ENCODE data around the gene DDIT4.
A peak's percentile ranks its signal among the peaks of the same experiment; 100 is the strongest.
"Not testable (repeated sequence)": the region's sequence is repeated elsewhere in the genome, so short reads cannot be mapped to it uniquely, and the experiment has no call there.

Gene DDIT4

DNA sequence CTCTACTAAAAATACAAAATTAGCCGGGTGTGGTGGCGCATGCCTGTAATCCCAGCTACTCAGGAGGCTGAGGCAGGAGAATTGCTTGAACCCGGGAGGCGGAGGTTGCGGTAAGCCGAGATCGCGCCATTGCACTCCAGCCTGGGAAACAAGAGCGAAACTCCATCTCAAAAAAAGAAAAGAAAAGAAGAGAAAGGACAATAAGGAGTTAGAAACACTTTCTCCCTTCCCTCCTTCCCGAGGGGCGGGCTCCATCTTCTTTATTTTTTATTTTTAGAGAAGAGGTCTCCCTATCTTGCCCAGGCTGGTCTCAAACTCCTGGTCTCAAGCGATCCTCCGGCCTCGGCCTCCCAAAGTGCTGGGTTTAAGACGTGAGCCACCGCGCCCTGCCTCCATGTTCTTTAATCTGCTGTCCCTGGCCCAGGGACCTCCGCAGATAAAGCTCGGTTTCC is 23.1 kb downstream of the DDIT4 start:
- DNase-seq: not testable (repeated sequence)

DNA sequence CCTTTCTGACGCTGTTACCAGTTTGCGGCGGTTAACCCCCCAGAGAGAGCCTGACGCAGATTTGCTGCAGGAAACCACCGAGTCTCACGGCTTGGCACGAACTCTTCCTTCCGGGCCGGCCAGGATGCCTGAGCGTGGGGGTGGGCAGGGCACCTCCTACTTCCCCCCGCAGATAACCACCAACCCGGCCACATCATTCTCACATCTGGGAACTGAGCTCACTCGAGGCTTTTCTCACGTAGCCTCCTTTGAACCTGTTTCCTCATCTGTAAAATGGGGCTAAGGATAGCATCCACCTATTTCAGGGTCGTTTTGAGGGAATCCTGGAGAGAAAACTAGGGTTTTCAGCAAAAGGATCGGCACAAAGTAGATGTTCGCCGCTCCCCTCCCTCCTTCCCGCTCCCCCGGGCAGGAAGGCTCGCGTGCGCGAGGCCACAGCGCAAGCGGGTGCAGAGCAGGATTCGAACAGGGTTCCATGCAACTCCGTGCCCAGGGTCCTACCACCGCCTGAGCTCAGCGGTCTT is 23.6 kb downstream of the DDIT4 start:
- DNase-seq: peak; percentile 99

DNA sequence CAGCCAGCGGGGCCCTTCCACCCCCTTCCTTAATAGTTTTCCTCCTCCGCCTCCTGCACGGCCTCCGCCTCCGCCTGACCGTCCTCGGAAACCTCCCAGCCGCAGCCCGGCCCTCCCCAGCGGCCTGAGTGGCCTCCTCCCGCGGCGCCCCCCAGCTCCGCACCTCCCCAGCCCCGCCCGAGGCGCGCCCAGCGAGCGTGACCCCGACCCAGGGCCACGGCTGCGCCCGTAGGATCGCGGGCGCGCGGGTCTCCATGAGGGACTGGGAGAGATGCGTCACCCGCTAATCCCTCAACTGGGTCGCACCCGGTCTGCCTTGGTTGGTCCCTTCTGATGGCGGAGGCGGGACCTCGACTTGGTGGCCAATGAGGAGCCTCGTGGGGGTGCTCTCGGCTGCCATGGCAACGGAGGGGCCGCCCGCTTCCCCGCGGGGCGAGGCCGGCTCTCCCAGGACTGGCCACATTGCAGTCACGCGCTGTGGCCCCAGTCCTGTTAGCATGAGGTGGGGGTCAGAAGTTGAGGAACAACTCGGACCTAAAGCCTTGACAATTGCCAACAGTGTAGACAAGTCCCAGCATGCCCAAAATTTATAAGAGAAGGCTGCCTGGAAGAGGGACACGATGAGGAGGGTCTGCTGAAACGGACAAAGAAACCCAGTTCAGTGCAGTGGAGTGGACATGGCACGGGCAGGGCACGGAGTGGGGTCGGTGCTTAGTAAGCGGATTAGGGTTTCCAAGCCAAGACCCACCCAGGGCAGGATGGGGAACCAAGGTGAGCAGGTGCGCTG is 24.3 kb downstream of the DDIT4 start:
- peak; percentile 98 for DNase-seq

DNA sequence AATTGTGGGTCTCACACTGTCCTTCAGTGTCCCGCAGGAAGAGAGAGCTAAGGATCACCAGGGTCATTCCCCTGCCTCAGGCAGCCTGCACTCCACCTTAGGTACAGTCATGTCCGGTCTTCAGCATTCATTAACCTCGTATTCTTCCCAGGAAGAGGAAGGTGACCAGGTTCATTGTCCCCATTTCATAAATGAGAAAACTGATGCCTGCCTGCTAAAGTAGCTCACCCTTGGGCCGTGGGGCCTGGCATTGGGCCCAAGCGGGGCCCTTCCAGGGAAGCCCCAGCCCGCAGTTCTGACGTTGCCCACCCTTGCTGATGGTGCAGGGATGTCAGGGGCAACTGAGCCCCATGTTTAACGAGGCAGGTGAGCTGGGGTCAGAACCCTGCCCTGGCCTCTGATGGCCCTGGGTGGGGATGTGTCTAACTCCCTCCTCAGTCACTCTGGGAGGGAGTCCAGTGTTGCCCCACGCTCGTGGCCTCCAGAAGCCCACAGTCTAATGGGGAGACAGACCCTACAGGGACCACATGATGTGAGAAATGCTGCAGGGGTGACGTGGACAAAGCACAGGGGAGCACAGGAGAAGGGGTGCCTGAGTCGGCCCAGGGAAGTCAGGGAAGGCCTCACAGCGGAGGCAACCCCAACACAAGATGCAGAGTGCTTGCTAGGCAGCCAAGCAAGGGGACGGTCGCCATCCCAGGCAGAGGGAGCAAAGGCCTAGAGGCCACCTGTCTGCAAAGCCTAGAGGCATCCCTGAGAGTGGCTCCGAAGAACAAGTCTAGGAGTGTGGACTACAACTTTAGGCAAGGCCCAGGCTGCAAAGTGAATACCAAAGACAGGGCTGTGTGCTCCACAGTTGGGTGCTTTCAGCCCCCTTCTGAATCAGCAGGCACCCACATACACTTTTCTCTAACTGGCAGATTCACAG is 25.1 kb downstream of the DDIT4 start:
- no peak for DNase-seq

DNA sequence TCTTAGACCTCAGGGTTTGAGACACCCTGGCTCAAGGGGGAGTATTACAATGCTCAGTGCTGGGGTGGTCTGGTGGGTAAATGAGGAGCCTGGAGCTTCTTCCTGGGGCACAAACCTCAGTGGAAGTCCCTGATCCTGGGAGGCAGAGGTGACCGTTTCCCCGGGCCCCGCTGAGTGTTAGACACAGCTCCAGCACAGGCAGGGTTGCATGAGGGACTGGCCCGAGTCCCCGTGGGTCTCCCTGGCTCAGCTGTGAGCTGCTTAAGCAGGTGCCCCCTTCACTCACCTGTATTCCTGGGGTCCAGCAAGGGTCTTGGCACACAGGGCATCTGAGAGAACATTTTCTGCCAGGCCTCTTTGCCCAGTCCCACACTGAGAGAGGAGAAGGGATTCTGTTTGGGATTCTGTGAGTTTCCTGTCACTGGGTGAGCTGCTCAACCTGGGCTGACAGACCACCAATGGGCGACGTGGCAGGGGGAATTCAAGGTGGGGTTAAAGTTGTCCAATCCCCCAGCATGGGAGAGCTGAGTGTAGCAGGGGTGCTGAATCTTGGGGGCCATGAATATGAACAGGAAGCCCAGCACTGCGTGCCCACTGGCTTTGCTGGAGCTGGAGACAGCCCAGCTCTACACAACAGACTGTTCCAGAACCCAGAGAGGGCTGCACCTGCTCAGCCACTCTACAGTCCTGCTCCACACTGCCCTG is 29.9 kb downstream of the DDIT4 start:
- DNase-seq: no peak

DNA sequence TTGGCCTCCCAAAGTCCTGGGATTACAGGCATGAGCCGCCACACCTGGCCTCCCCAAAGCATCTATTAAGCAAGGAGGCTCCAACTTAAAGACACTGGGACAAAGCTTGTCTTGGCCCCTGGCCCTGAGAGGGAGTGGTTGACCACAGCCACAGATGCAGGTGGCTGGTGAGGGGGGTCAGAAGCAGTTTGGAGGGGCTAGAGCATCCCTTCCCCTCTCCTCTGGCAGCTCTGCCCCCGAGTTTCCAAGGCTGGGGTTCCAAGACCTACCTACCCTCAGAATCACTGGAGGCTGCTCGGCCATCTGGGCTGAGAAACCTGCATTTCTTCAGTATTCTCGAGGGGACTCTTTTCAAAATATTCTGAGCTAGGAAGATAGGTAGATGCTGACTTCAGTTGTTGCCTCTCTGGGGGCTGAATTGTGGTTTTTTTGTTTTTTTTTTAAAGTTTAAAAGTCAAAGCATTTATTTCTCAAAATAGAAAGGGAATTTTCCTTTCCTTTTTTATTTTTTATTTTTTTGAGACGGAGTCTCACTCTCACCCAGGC is 32.6 kb downstream of the DDIT4 start:
- DNase-seq: no peak

DNA sequence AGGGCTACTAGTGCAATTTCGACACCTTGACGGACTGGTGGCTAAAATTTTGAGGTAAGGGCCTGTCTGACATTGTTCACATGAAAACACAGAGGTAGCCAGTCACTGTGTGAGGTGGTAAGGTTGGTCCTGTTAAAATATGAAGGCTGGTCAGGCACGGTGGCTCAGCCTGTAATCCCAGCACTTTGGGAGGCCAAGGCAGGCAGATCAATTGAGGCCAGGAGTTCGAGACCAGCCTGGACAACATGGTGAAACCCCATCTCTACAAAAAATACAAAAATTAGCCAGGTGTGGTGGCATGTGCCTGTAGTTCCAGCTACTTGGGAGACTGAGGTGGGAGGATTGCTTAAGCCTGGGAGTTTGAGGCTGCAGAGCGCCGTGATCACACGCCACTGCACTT is 34.0 kb downstream of the DDIT4 start:
- DNase-seq: not testable (repeated sequence)

DNA sequence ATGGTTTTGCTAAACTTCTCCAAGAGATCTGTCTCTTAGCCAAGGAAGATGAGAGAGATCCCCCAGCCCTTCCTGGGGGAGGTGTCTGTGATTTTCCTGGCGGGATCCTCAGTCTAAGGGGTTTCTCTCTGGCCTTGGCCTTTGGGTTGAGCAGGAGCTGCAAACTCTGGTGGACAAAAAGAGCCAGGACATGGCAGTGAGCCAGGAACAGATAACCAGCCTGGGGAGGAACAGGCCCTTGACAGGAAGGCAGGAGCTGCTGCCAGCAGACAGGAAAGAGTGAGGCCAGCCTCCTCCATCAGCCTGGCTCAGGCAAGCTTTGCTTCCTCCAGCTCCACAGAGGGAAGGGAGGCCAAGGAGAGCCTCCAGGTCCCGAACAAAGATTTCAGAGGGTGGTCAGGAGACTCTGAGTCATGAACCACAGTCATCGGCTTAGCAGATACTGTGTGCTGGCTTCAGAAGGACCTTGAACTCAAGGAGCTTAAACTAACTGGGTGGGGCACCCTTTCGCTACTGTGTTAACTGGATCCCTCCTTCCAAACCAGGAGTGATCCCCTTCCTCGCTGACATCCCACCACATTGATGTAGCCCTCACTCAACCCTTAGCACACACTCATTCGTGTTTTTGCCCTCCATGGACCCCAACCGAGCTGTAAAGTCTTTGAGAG is 34.7 kb downstream of the DDIT4 start:
- DNase-seq: peak; percentile 48

DNA sequence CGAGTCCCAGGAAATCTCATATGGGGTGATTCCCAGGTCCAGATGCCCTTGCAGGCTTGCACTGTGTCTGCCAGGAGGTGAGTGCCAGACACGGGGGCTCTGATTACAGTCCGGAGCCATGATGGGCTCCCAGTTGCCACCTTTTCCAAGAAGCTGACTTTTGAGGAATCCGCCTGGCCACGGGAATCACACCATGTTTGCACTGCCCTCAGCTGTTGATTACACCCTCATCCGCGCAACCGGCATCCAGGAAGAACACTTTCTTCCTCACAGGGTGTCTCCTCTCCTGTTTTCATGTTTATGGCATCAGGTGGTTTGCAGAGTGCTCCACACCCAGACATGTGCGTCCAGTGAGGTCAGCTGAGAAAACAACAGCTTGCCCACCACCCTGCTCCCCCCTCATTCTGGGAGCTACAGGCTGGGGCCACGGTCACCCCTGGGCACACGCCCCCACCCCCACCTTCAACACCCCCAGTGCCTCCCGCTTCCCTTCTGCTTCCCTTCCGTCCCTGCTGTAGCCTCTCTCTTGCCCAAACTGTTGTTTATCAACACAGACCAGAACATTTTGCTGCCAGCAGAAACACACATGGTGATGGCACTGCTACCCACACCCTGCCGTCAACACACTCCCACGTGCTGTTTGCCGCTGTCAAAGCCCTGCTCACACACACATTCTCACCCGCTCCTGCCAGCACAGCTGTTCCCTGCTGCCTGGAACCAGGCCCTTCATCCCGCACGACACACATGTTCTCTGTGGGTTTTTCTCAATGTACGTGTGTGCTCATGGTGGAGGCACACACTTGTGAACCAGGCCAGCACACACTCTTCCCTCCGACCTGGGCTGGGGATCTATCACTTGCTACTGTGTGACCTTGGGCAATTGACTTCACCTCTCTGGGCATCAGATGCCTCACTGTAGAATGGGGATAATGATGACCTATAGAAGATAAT is 35.8 kb downstream of the DDIT4 start:
- no peak for DNase-seq

DNA sequence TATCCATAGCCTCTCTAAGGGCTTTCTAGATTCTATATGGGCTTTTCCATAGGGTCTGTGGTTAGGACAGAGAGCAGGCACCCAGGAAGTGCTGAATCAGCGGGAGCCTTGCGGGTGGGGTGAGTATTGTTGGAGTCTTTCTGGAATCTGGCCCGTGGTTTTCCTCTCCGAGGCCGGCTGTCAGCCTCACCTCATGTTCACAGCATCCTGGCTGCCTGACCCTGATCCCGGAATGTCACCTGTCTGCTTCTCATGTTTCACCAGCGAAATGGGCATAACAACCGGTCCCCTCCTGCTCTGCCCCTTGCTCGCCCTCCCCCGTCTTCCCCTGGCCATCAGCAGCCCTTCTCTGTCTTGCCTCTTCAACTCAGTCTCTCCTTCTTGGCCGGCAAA is 36.5 kb downstream of the DDIT4 start:
- no peak for DNase-seq

DNA sequence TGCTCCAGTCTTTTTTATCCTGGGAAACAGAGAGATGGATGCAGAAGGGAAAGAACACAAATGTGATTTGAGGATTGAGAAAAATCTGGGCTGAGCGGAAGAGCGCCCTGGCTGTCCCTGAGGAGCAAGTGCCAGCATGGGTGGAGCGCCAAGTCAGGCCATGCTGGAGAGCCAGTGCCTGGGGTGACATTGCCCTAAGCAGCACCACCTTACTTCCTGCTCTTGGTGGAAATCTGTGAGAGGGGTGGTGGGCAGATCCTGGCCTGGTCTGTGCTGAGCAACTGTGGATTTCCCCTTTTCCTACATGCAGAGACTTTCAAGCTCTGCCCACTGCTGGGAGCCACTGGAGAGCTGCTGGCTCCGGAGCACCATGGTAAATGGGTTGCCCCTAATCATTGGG is 36.9 kb downstream of the DDIT4 start:
- DNase-seq: no peak

DNA sequence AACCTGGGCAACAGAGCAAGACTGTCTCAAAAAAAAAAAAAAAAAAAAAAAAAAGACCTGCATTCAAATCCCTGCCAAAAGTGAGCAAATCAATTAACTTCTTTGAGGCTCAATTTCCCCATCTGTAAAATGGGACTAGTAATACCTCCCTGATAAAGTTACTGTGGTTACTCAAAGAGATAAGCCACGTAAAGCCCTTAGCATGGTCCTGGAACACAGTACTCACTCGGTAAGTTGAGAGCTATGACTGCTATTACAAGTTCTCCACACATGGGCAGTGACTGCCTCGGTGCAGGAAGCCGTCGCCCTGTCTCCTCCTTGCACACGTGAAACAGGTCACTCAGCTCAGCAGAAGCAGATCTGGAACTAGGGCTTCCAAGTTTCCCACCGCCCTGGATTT is 37.9 kb downstream of the DDIT4 start:
- peak; percentile 59 for DNase-seq

DNA sequence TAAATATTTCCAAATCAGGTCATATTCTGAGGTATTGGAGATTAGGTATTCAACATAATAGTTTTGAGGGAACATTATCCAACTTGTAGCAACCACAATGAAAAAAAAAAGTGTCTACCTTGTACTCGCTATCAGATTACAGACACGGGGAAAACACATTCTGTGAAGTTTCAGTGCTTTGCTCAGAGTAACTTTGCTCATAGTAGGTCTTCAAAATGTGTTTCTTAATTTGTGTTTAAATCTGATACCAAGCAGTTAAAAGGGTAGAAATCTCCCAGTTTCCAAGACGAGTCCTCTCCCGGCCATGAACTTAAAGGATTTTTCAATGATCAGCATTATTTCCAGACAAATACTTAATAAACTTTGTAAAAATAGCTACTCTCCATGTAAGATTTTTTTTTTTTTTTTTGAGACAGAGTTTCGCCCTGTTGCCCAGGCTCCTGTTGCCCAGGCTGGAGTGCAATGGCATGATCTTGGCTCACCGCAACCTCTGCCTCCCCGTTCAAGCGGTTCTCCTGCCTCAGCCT is 39.2 kb downstream of the DDIT4 start:
- no peak for DNase-seq

DNA sequence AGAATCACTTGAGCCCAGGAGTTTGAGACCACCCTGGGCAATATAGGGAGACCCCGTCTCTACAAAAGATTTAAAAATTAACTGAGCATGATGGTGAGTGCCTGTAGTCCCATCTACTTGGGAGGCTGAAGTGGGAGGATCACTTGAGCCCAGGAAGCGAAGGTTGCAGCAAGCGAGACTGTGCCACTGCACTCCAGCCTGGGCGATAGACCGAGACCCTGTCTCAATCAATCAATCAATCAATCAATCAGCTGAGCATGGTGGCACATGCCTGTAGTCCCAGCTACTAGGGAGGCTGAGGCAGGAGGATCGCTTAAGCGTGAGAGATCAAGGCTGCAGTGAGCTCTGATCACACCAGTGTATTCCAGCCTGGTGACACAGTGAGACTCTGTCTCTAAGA is 40.5 kb downstream of the DDIT4 start:
- DNase-seq: no peak

DNA sequence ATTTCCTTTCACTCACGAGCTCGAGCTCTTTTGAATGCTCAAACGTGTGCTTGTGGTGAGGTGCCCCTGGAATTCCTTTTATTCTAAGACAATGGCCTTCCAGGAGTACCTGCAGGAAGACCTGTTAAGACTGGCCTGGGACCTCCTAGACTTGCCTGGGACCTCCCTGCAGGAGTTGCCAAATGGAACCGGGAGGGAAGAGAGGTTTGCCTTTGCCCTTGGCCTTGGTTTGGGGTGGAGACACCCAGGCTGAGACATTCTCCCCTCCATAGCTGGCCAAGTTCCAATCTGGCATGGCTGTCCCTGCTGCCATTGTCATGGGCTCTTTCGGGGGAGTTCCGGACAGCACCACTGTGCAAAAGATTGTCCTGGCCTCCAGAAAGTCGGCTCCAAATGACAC is 41.3 kb downstream of the DDIT4 start:
- no peak for DNase-seq

DNA sequence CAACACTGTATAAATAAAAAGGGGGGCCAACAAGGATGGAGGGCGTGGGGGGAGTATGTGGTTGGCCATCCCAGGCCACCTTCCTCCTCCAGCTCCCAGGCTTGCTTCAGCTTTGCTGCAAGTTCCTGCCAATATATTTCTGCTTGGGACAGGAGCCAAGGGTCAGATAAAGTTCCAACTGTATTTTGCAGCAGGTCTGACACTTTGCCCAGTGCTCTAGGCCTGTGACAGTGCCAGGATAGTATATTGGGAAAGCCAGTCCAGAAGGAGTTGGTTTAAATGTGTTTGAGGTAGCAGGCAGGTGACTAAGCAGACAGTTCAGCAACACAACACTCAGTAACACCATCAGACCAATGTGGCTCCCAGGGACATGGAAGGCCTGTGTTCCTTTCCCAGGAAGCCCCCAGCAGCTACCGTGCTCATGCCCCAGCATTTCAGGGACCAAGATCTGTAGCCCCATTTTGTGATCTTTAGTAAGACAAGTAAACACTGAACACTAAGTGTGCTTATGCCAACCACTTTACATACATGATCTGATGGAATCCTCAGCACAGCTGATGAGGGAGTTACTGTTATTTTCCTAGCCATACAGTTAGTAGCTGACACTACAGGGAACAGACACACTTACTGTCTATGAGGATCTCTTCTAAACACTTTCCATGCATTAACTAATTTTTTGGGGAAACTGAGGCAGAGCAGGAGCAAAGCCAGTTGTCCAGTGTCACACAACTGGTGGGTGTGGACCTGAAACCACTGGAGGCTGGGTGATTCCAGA is 42.1 kb downstream of the DDIT4 start:
- DNase-seq: no peak

DNA sequence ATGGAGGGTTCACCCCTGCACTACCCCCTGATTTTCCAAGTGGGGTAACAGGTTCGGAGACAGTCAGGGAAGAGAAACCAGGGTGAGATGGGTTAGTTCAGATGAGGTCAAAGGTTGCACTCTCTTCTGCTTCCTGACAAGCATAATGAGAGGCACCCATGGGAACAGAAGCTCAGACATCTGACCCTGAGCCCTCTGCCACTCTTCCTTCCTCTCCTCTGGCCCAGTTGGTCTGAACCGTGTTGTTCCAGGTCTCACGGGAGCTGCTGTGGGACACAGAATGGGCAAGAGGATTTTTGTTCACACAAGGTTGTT is 42.6 kb downstream of the DDIT4 start:
- no peak for DNase-seq

DNA sequence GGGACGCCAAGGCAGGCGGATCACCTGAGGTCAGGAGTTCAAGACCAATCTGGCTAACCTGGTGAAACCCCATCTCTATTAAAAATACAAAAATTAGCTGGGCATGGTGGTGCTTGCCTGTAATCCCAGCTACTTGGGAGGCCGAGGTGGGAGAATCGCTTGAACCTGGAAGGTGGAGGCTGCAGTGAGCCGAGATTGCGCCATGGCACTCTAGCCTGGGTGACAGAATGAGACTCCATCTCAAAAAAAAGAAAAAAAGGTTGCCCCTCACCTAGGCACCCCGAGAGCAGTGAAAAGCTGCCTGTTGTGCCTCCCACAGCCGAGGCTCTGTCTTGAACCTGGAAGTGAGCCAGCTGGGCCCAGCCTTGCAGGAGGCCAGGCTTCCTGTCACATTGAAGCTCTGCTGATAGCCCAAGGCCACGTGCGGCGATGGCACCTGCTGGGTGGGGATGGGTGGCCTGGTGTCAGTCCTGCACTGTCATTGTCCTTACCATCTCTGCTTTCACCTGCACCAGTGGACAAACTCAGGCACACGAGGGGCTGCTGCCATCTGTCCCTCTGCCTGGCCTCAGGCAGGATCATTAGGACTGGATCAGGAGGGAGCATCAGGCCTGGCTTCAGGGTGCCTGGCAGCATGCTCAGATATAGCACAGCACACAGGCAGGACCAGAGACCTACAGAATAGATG is 43.2 kb downstream of the DDIT4 start:
- peak; percentile 55 for DNase-seq

Measured in stimulated activated CD4-positive, alpha-beta T cell treated with anti-CD3 and anti-CD28 coated beads, Interleukin-1b, Interleukin-23, amount 100 ng/mL, for 48 hours (primary cell).